Left ventricle myocardium superior (tissue), 1 donor: ENCODE measurements around the gene SCGN. TPM values are rescaled to one million over a fixed set of nuclear protein-coding genes. Genes with fewer than 3 reads are reported as not detected.

ENCODE experiments used
- ATAC-seq: fragments of 200-7000 bp; cut with Tn5 transposase; one replicate; pipeline ENCODE4 v1.9.1; 2020; ENCODE audit warnings: mild to moderate bottlenecking, moderate library complexity
- DNase-seq: peaks from one replicate; pipeline ENCODE4 v3.0.0-alpha.2; 2020
- intact Hi-C: fragments of 100-400 bp; cut with micrococcal nuclease; formaldehyde crosslinking; loops from one replicate; pipeline ENCODE4 v1.11.0; 2022
- total RNA-seq: library from RNA; stranded (reverse); fragmentation: NEBNext Ultra II Directional; extraction: Animal tissue kit (Norgen Biotek cat#: 25700); gene quantifications from one replicate; pipeline ENCODE4 v1.2.1, GENCODE V29; 2021
- donor health status: DM: no; HTN: yes; CAD: no; lungs with severe emphysema.

SCGN gene
- total RNA-seq, 1 donor from 2014 or later, result 0.79 TPM

DNA sequence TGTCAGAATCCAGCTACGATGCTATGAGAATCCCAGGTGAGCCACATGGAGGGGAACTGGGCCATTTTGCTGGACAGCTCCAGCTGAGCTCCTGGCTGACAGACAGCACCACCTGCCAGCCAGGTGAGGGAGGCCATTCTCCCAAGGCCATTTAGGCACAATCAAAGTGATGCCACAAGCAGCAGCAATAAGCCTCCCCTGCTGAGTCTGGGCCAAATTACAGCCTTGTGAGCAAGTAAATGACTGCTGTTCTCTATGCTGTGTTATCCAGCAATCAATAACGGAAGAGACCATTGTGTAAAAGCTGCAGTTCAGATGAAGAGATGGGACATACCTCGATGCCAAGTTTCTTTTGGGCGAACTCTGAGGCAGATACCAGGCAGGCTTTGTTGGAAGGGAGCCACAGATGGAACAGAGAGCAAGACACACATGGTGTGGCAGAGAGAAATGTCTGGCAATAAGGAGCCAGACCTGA, 14.0 kb upstream of the SCGN start:
- intact Hi-C loops, result no loop called here
- ATAC-seq, result no peak
- no peak for DNase-seq

DNA sequence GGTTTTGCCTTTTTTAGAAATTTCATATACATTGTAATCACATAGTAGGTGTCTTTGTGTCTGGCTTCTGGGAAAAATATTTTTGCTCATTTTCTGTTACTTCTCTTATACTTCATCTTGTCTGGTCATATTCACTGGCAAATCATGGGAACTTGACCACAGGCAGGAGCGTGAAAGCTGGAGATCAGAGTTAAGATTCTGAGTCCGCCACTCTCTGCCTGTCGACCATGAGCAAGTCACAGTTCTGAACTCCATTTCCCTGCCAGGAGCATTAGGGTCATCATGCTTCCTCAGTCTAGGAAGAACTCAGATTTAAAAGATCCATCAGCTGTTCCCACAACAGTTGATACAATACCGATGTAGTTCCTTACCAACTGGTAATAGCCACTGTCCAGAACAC, 12.4 kb upstream of the SCGN start:
- intact Hi-C loops, result no loop called here

DNA sequence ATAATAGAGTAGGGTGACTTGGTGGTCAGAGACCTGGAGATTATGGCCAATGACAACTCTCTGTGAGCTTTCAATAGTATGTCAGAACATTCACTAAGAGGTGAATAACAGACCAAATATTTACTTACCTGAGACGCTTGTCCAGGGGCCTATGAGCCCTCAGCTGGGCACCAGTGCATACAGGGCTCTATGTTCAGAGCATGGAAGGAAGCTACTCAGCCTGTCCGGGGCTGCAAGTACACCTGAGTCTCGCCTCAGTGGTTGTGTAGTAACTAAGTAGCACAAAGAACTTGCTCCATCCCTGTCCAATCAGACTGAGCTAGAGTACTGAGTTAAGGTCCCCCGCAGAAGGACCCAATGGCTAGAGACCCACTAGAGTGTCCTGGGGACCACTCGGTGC, 11.6 kb upstream of the SCGN start:
- no peak for ATAC-seq
- no peak for DNase-seq
- intact Hi-C loops, result no loop called here

More for the DNA sequence above, 12.4 kb upstream of the SCGN start:
- ATAC-seq (no peak), DNase-seq (no peak)

DNA sequence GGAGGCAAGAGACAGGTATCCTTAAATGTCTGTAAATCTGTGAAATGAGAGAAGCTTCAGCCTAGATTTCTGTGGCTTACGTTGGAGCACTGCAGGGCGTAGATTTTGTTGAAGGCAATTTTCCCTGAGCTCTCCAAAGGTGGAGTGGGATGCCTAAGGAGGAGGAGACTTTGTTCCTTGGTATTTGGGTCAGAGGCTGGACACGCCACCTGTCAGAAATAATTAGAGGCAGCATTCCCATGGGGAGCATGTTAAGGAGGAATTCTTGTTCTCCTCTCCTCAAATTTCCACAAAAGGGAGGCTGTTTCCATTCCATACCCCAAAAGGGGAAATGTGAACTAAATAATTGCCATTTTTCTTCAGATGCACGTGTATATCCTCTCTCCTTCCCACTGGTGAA, 11.1 kb upstream of the SCGN start:
- intact Hi-C loops, result no loop called here
- DNase-seq, result no peak
- no peak for ATAC-seq

DNA sequence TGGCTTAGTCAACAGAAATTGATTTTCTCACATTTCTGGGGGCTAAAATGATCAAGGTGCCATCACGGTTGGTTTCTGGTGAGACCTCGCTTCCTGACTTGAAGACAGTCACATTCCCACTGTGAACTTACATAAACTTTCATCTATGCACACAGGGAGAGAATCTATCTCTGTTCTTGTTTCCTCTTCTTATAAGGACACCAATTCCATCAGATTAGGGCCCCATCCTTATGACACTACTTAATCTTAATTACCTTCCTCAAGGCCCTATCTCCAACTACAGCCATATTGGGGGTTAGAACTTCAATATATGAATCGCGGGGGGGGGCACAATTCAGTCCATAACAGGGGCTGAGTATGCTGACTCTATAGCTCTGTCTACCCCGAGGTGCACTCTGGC, 10.6 kb upstream of the SCGN start:
- no peak for ATAC-seq
- intact Hi-C loops, result no loop called here

DNA sequence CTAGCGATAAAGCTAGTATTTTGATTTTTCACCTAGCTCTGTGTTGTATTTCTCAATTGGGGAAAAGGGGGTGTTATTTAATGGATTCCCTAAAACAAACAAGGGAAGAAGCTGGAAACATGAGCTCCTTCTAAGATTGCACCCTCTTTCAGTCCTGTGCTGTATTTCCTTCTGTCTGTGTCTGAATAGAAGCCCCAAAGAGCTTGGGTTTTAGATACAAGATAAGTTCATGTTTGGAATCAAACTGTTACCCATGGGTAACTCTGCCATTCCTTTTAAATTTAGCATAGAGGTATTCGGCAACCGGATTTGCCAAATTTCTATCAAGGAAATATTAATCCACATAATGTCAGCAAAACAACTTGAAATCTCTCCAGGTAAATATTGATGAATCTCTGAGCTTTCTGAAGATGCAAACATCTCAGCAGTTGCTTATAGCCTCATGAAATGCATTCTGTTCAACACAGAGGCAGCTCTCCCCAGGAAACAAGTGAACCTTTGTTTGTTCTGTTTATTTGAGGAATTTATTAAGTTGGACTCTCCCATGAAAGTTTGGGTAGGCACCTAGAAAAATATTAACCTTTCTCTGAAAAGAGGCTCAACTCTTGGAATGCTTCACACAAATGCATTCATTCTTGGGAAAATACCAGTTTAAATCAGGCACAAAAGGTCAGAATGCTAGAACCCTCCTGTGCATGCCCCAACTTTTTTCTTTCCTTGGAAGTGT, 9.9 kb upstream of the SCGN start:
- DNase-seq (no peak), ATAC-seq (no peak)
- intact Hi-C loops, result no loop called here

More for the DNA sequence above, 10.6 kb upstream of the SCGN start:
- DNase-seq, result no peak

DNA sequence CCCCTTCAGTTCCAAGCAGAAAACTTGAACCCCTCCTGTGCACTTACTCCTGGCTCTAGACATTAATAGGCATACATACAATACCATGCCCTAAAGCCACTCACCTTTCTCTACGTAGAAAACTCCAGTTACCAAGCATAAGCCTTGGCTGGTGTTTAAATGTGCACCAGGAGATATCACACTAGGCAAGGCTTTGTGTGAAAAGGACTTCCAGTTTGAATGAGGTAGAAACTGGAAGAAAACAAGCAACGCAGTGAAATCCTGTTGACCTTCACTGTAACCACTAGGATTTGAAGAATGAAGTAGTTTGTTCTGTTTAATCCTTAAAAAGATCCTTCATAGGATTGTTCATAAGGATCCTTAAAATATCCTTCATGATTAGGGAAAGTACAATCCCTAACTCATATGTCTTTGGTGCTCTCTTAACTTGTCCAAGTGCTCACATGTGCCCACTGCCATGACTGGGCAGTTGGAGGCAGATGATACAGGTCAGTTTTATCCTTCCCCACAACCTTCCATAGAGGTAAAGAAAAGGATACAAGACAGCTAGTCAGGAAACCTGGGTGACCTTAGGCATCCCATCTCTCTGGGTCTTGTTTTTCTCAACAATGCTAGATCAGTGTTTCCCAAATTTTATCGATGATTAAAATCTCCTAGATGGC, 9.2 kb upstream of the SCGN start:
- intact Hi-C loops, result no loop called here
- DNase-seq (no peak), ATAC-seq (no peak)

DNA sequence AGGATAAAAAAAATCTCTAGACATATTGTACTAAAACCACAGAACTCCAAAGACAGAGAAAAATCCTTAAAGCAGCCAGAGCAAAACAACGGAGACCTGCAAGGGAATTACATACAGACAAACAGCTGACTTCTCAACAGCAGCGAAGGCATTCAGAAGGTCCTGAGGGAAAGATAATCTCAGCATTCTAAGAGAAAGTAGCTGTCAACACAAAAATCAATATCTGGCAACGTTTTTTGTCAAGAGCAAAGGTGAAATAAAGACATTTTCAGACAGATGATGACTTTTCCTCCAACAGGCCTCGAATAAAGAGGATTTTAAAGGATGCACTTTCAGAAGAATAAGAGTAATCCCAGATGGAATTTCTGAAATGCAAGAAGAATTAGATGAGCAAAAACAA, 6.1 kb upstream of the SCGN start:
- intact Hi-C loops, result no loop called here
- no peak for ATAC-seq
- DNase-seq, result no peak

DNA sequence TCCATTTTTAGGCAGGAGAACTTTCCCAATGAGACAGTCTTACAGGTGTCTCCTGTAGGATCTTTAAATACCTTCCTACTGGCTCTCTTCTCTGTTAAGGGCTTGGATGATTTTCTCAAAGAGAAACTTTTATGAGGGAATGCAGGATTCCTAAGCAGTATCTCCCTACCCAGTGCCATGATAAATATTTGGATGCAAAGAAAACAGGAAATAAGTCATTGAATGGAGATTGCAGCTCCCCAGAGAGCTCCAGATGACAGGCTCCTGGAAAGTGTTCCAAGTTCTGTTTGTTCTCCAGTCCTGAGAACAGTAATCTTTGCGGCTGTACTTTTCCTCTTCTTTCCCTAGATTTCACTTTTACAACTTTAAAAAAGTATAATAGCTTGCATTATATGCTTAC, 2.4 kb upstream of the SCGN start:
- no peak for ATAC-seq
- DNase-seq, result no peak
- intact Hi-C loops, result no loop called here

DNA sequence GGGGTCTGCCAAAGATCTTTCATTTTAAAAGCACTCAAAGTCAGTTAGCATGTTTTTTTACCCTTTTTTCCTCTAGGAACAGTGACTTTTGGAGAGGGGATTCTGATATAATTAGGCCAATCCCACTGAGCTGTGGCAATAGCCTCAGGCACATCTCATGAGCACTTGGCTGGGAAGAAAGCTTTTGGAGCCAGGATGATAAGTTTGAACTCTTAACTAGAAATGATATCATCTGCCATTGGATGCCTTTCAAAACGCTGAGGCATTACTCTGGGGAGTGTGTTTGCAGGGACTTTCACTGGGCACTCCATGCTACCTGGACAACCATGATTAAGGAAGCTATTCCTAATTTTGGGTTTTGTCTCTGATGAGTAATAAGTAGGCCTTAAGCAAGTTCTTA, 3.7 kb downstream of the SCGN start:
- ATAC-seq (no peak), DNase-seq (no peak)
- intact Hi-C loops, result no loop called here

DNA sequence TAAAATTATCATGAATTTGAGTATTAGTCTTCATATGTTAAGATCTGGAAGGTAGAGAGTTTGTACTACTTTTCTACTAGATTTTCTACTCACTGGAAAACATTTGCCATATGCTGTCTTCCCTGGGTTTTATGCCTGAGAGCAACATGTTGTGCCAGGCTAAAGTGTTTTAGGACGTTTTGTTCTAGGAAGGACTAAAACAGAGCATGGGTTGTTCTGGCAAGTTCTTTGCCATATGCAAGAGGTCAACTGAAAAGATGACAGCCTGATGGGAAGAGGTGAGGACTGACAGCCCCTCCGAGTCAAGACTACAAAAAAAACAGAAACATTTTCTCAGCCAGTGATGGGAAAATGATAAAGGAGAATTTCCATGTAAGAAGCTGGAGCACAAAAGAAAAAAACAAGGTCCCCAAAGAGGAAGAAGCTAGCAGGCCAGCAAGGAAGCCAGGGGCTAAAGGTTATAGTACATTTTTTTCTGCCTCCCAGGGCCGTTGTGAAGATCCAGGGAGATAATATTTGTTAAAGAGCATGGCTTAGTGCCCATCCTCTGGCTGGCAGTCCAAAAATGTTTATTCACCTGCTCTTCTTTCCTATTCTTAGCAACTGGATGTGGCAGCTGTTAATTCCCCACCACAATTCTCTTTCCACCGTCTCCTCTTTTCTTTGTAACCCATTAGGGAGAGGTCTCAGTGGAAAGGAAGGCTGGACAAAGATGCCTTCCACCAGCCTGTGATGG, 7.8 kb downstream of the SCGN start:
- DNase-seq (no peak), ATAC-seq (no peak)
- intact Hi-C loops, result no loop called here

DNA sequence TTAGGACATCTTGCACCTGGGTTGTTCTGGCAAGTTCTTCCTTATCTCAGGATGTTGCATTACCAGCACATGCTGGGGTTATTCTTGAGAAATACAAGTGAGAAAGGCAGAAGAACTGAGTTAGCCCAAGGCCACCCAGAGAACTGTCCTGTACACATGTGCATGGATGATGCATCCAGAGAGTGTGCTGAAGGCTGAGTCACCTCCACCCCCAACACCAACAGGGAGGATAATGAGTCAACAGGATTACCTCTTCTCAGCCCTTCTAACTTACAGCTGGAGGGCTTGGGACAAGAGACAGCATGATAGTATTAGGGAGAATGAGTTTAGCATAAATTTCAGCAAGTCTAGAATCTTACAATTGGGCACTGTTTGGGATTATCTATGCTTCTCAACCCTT, 8.5 kb downstream of the SCGN start:
- intact Hi-C loops, result no loop called here
- ATAC-seq (no peak), DNase-seq (no peak)

DNA sequence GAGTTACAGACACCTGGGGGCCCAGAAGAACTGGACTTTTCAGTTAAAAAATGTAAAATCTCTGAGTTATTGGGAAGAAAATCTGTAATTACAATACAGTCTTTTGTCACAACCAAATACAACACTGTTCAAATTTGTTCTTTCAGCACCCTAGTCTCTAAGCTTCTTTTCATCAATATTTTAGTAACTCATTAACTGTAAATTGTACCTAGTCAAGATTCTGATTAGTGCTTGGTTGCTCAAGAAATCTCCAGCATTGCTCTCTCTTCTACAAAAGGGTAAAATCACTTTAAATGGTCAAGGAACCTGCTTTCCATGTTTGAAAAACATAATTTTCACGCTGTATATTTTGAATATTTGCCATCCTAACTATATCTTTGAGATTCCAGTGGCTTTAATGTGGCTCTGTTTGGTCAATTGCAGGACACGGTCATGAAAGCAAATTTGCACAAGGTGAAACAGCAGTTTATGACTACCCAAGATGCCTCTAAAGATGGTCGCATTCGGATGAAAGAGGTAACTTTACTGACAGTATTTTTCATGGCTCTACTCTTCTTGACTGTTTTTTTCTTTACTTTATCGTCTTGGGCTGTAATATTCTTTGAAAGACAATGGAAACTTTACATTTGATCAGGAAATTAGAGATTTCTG, 9.2 kb downstream of the SCGN start:
- intact Hi-C loops, result no loop called here
- ATAC-seq (no peak), DNase-seq (no peak)

DNA sequence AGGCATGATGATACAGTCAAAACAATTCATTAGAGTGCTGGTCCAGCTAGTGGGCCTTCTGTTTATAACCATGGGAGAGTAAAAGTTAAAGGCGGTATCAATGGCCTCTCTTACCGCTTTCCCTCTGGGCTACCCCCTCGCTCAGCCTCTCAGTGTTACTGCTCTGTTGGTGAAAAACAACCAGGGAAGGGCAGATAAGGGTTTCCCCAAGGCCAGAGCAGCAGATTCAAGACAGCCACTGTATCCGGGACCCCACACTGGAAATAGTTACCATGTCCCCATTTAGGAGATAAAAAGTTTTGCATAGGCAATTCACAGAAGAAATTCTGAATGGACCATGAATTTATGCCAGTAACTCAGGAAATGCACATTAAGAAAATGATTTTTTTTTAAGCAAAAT, 13.4 kb downstream of the SCGN start:
- DNase-seq (no peak), ATAC-seq (no peak)
- intact Hi-C loops, result no loop called here

DNA sequence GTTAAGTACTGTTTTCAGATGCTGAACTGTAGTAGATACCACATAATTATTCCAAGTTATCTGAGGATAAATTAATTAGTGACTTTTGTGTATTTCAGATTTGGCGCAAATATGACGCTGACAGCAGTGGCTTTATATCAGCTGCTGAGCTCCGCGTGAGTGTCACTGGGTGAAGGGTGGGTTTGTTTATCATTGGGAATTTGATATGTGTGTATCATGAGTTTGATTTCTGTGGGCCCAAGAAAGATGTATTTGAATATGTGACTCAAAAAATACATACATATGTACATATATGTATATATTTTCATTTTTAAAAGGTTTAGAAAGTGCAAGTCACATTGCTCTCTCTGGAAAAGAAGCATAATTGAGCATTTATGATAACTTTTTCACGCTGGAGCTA, 17.4 kb downstream of the SCGN start:
- intact Hi-C loops, result no loop called here
- no peak for ATAC-seq
- no peak for DNase-seq

DNA sequence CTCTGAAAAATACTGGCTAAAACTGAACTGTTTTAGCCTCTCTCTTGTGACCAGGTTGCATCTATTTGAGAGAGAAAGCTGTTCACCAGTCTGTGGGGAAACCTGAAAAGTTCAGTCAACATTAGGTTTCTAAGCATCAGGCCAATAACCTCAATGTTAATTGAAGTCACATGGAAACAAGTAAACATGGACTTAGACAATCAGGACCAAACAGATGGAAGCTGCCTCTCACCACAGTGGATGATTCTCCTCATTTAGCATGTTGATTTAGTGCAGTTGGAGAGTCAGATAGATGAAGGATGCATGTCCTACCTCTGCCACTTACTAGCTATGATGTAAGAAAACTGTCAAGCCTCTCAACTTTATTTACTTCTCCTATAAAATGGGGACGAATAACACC, 18.2 kb downstream of the SCGN start:
- intact Hi-C loops, result no loop called here
- no peak for ATAC-seq
- no peak for DNase-seq

DNA sequence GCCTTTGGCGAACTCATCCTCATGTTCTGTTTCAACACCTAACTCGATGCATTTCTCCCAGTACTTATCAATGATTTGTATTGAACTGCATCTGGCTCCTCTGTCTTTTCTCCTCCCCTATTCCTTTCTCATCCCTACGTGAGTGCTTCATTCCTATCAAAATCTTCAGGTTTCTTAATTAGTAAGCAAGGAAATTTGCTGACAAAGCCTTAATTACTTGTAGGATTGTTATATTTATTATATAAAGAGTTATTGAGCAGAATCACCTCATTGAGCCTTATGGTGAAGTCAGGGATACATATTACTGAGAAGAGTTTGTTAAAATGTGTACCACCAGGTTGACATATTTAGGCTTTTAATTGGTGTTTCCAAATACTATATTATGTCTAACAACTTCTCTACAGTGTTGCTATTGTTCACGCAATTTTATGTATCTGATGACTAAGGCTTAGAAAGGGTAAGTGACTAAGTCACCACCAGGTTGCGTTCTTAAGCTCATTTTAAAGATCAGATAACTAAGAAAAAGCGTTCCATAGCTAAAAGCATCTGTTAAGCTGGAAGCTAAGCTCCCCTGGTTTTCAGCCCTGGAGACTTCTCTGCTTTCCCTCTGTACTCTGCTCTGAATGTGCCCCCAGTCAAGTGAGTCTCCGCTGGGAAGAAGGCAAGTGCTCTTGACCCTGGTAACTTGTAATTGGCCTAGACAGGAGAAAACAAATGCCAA, 18.9 kb downstream of the SCGN start:
- DNase-seq, result no peak
- no peak for ATAC-seq
- intact Hi-C loops, result no loop called here

DNA sequence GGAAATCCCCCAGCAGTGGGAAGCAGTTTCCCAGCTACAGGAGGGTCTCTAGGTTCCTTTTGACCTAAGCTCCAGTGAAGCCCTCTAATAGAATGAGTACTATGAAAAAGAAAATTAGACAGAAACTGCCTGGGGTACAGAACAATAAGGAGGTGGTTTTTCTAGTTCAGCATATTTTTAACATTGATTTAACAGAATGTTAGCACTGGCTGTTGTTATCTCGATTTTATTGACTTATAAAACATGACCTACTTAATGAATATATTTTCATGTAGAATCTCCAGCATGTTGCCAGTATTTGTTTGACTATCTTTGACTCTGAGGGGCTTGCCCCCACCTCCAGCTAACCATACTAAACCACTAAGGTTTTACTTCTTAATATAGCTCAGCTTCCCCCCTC, 19.6 kb downstream of the SCGN start:
- DNase-seq, result no peak
- intact Hi-C loops, result no loop called here
- ATAC-seq, result no peak

DNA sequence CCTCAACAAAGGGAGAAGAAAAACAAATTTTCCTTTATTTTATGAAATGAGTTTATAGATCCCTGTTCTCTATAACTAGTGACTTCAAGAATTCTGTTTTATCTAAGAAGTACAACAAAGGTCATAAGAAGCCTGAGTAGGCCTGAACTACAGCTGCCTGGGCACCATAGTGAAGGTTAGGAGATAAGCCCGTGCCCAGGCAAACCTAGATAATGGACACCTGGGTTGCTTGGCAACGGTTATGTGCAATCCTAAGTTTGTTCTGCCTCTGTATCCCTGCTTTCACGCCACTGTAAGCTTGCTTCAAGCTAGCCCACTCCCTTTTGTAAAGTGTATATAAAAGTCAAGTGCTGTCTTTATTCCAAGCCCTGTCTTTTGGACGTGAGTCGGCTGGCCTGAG, 23.2 kb downstream of the SCGN start:
- ATAC-seq (peak; percentile 39), DNase-seq (no peak)
- intact Hi-C loops, result no loop called here
